ENCODE results near the gene SHROOM3. TPM values are rescaled to one million over a fixed set of nuclear protein-coding genes. Genes with fewer than 3 reads are reported as not detected.
A peak's percentile ranks its signal among the peaks of the same experiment; 100 is the strongest.

Gene SHROOM3
- total and polyA plus RNA-seq, 2 donors (not counting 1 experiment from before 2014, with no cell fraction given): 0.91 to 1.5 TPM

- intact Hi-C loops (cut with micrococcal nuclease): loop anchor here (5.0 kb wide), 1 partner anchor 236 kb away; no protein-coding TSS in a partner anchor
- H3K27me3 Mint-ChIP-seq: peaks cover 12% of the 10 kb centered on the region
- DNase-seq (peak; percentile 44), ATAC-seq (ENCODE audit: low read depth) (no peak)
- no peak for TF ChIP-seq CTCF (IDR thresholded peaks at IDR 0.05)
- TF ChIP-seq EZH2 (IDR thresholded peaks at IDR 0.05; ENCODE audit: borderline replicate concordance, insufficient read depth, low read depth, low read length, poor library complexity, severe bottlenecking): no peak
- H3K4me2 ChIP-seq (replicated peaks; ENCODE audit: low read depth, low read length, poor library complexity, severe bottlenecking): no peak overlapping the region
- H2AFZ ChIP-seq (ENCODE audit: insufficient read depth, low read depth, low read length, poor library complexity, severe bottlenecking): no peak overlapping the region
- H3K9me3 Mint-ChIP-seq (ENCODE audit: insufficient read depth): no peaks in the 10 kb centered on the region
- no peak overlapping the region for H3K4me3 Mint-ChIP-seq
- no peaks in the 10 kb centered on the region for H3K9me3 ChIP-seq (ENCODE audit: control extremely low read depth in 1 of 3, control insufficient read depth in 2 of 3, insufficient read depth in 1 of 3, low read length in 2 of 3)
- CTCF ChIA-PET: no interaction called here
- POLR2A ChIA-PET: no interaction called here
- no peaks in the 10 kb centered on the region for H4K20me1 ChIP-seq (ENCODE audit: control insufficient read depth, insufficient read depth, low read length, poor library complexity, severe bottlenecking)
- no peak overlapping the region for H3K27ac ChIP-seq (ENCODE audit: low read length in 2 of 2)
- H3K27ac Mint-ChIP-seq: no peak overlapping the region
- H3K27me3 ChIP-seq (replicated peaks in 1 of 4; ENCODE audit: control extremely low read depth in 1 of 4, control insufficient read depth in 3 of 4, insufficient read depth in 4 of 4, low read length in 3 of 4): peaks cover 0 to 5% (median 0%) of the 10 kb centered on the region in 4 experiments
- H3K4me1 ChIP-seq (ENCODE audit: control insufficient read depth in 2 of 2, insufficient read depth in 2 of 2, low read length in 2 of 2): no peaks in the 10 kb centered on the region
- H3K4me3 ChIP-seq (ENCODE audit: control extremely low read depth in 1 of 5, extremely low read depth in 1 of 5, insufficient read depth in 1 of 5, low read depth in 2 of 5, low read length in 4 of 5): no peak overlapping the region
- no peaks in the 10 kb centered on the region for H3K36me3 ChIP-seq (replicated peaks in 1 of 2; ENCODE audit: control extremely low read depth in 1 of 2, control insufficient read depth in 1 of 2, extremely low read depth in 1 of 2, insufficient read depth in 2 of 2, low read length in 1 of 2)
- 50% methylated on average over 2 of the region's 6 CpGs for WGBS (ENCODE audit: insufficient coverage)
- H3K9ac ChIP-seq (ENCODE audit: low read length): no peak overlapping the region
- H3K79me2 ChIP-seq (ENCODE audit: control insufficient read depth, insufficient read depth, low read length): no peaks in the 10 kb centered on the region
- no peaks in the 10 kb centered on the region for H3K4me1 Mint-ChIP-seq
Measured at GRCh38 chr4:76748649-76749048, 313.6 kb downstream of the SHROOM3 start.

GRCh38 chr4:76749355-76749754 is 314.3 kb downstream of the SHROOM3 start:
- intact Hi-C loops (cut with micrococcal nuclease): loop anchor here (5.0 kb wide), 1 partner anchor 237 kb away; no protein-coding TSS in a partner anchor
- no peak overlapping the region for H3K27ac Mint-ChIP-seq
- Histone ChIP-seq H3K4me2 (replicated peaks; ENCODE audit: low read depth, low read length, poor library complexity, severe bottlenecking) (no peak overlapping the region), H3K79me2 (ENCODE audit: control insufficient read depth, insufficient read depth, low read length) (no peaks in the 10 kb centered on the region), H2AFZ (ENCODE audit: insufficient read depth, low read depth, low read length, poor library complexity, severe bottlenecking) (no peak overlapping the region), H4K20me1 (ENCODE audit: control insufficient read depth, insufficient read depth, low read length, poor library complexity, severe bottlenecking) (no peaks in the 10 kb centered on the region), H3K9ac (ENCODE audit: low read length) (no peak overlapping the region), H3K36me3 (replicated peaks in 1 of 2; ENCODE audit: control extremely low read depth in 1 of 2, control insufficient read depth in 1 of 2, extremely low read depth in 1 of 2, insufficient read depth in 2 of 2, low read length in 1 of 2) (no peaks in the 10 kb centered on the region), H3K27ac (ENCODE audit: low read length in 2 of 2) (no peak overlapping the region), H3K27me3 (replicated peaks in 1 of 4; ENCODE audit: control extremely low read depth in 1 of 4, control insufficient read depth in 3 of 4, insufficient read depth in 4 of 4, low read length in 3 of 4) (peaks cover 0 to 5% (median 0%) of the 10 kb centered on the region in 4 experiments), H3K4me3 (ENCODE audit: control extremely low read depth in 1 of 5, extremely low read depth in 1 of 5, insufficient read depth in 1 of 5, low read depth in 2 of 5, low read length in 4 of 5) (no peak overlapping the region), H3K9me3 (ENCODE audit: control extremely low read depth in 1 of 3, control insufficient read depth in 2 of 3, insufficient read depth in 1 of 3, low read length in 2 of 3) (no peaks in the 10 kb centered on the region), H3K4me1 (ENCODE audit: control insufficient read depth in 2 of 2, insufficient read depth in 2 of 2, low read length in 2 of 2) (no peaks in the 10 kb centered on the region)
- DNase-seq (no peak), ATAC-seq (ENCODE audit: low read depth) (no peak)
- 93% methylated on average over 1 of the region's 4 CpGs for WGBS (ENCODE audit: insufficient coverage)
- TF ChIP-seq EZH2 (IDR thresholded peaks at IDR 0.05; ENCODE audit: borderline replicate concordance, insufficient read depth, low read depth, low read length, poor library complexity, severe bottlenecking) (no peak), CTCF (IDR thresholded peaks at IDR 0.05) (no peak)
- CTCF ChIA-PET: interaction anchor here (1.0 to 1.2 kb wide), 2 partner anchors 9 to 319 kb away, joined by 3 read pairs; no protein-coding TSS in a partner anchor
- no peak overlapping the region for H3K4me3 Mint-ChIP-seq
- H3K4me1 Mint-ChIP-seq: no peaks in the 10 kb centered on the region
- no peaks in the 10 kb centered on the region for H3K9me3 Mint-ChIP-seq (ENCODE audit: insufficient read depth)
- H3K27me3 Mint-ChIP-seq: peaks cover 12% of the 10 kb centered on the region
- POLR2A ChIA-PET: no interaction called here
